Body of pancreas (tissue), 4 donors: Measurements from ENCODE around the gene ZNF69.

Source experiments
- CTCF ChIP-seq, 7 experiments: fragments of 450-650 bp in 4 of 7; fragments of 200-600 bp in 3 of 7; sonication (generic) in 3 of 7; IDR thresholded peaks; one replicate each; pipeline ENCODE4 v1.5.1; 2016 to 2019; ENCODE audit warnings: antibody characterized with exemption in 7 of 7
- POLR2A ChIP-seq, 3 donors: fragments of 450-650 bp; IDR thresholded peaks; one replicate each; pipeline ENCODE4 v1.6.1; 2016; ENCODE audit warnings: antibody characterized with exemption in 3 of 3, mild to moderate bottlenecking in 2 of 3

GRCh38 chr19:11887611-11888531, at the start of gene ZNF69:
- peak in 4 of 7 experiments; percentile 13 to 33 (median 32) for TF ChIP-seq CTCF (IDR thresholded peaks at IDR 0.05)
- TF ChIP-seq POLR2A (IDR thresholded peaks at IDR 0.05): peak; percentile 83 to 96 (median 94)
